ENCODE measurements around the gene PARD3B.

- TF ChIP-seq CTCF (conservative IDR thresholded peaks at IDR 0.05; ENCODE audit: low read depth, low read length) (no peak), USF2 (IDR thresholded peaks at IDR 0.05; ENCODE audit: low read depth, low read length) (no peak), ELK1 (IDR thresholded peaks at IDR 0.05; ENCODE audit: borderline replicate concordance, low read depth, low read length) (no peak), BHLHE40 (IDR thresholded peaks at IDR 0.05; ENCODE audit: low read depth, low read length) (no peak), RAD21 (IDR thresholded peaks at IDR 0.05; ENCODE audit: low read length) (no peak), MAFK (IDR thresholded peaks at IDR 0.05; ENCODE audit: low read depth, low read length) (no peak)
Observed at GRCh38 chr2:205169012-205169411, 623.7 kb downstream of the PARD3B start.
